ENCODE data around the gene PADI4. TPM values are rescaled to one million over a fixed set of nuclear protein-coding genes. Genes with fewer than 3 reads are reported as not detected.
A peak's percentile ranks its signal among the peaks of the same experiment; 100 is the strongest.

The PADI4 gene
- total and polyA plus RNA-seq, 2 of the 8 experiments (the other 6 are each of a cell fraction or from before 2014, with no cell fraction given) = 0.29 TPM; not detected in 1

- Histone ChIP-seq H3K56ac (replicated peaks; ENCODE audit: insufficient read length, low read depth, low read length) (no peak overlapping the region), H2BK15ac (ENCODE audit: low read length) (no peak overlapping the region), H4K91ac (replicated peaks; ENCODE audit: insufficient read length, low read length) (peak overlapping the region; percentile 65), H2BK20ac (ENCODE audit: low read length) (no peak overlapping the region), H4K5ac (ENCODE audit: insufficient read length, low read depth, low read length) (no peak overlapping the region), H2BK120ac (replicated peaks; ENCODE audit: low read depth, low read length) (no peak overlapping the region), H3K79me2 (ENCODE audit: control insufficient read depth in 1 of 2, insufficient read depth in 2 of 2, low read length in 2 of 2) (no peaks in the 10 kb centered on the region), H3K4me1 (replicated peaks in 1 of 4; ENCODE audit: control insufficient read depth in 3 of 4, insufficient read depth in 4 of 4, low read length in 3 of 4) (no peaks in the 10 kb centered on the region), H3K14ac (ENCODE audit: insufficient read length) (no peak overlapping the region), H3K18ac (ENCODE audit: extremely low read depth, low read length) (no peak overlapping the region), H3K9me3 (ENCODE audit: insufficient read depth in 2 of 2, low read depth in 1 of 2, low read length in 1 of 2) (peaks cover 0 to 3% of the 10 kb centered on the region in 2 experiments; a peak in 2 of 4 replicates), H4K20me1 (replicated peaks in 1 of 2; ENCODE audit: control insufficient read depth in 1 of 2, insufficient read depth in 2 of 2, low read length in 2 of 2) (no peaks in the 10 kb centered on the region), H3K23ac (ENCODE audit: insufficient read length) (no peak overlapping the region), H3K27ac (ENCODE audit: low read depth, low read length) (no peak overlapping the region), H2AFZ (ENCODE audit: low read length) (no peak overlapping the region), H3K9ac (replicated peaks in 1 of 4; ENCODE audit: extremely low read depth in 1 of 4, low read depth in 3 of 4, low read length in 3 of 4) (no peak overlapping the region), H2AK5ac (ENCODE audit: low read depth, low read length) (no peak overlapping the region), H3K79me1 (ENCODE audit: low read depth, low read length) (no peaks in the 10 kb centered on the region), H3K36me3 (ENCODE audit: control insufficient read depth in 2 of 4, insufficient read depth in 4 of 4, low read length in 3 of 4) (no peaks in the 10 kb centered on the region), H2BK12ac (ENCODE audit: low read depth, low read length) (no peak overlapping the region), H2BK5ac (ENCODE audit: low read depth, low read length) (no peak overlapping the region), H3K4me2 (ENCODE audit: insufficient read depth in 1 of 2, low read depth in 2 of 2, low read length in 2 of 2) (no peak overlapping the region), H3K4ac (replicated peaks; ENCODE audit: insufficient read length, low read depth, low read length) (no peak overlapping the region), H3K23me2 (ENCODE audit: low read depth, low read length) (0 out of 2 replicates have a peak, but pooled peaks cover 2% of the 10 kb centered on the region), H4K8ac (ENCODE audit: extremely low read depth, insufficient read depth, low read length) (peak overlapping the region; percentile 35; the same call in 1 of the 2 replicates), H3K27me3 (replicated peaks in 1 of 4; ENCODE audit: control insufficient read depth in 3 of 4, extremely low read depth in 1 of 4, insufficient read depth in 3 of 4, low read length in 3 of 4) (no peaks in the 10 kb centered on the region), H3K4me3 (ENCODE audit: extremely low read depth in 1 of 4, insufficient read depth in 2 of 4, low read depth in 3 of 4, low read length in 4 of 4) (no peak overlapping the region)
- DNase-seq (ENCODE audit: low read depth in 1 of 2, low spot score in 2 of 2) = no peak
- no peak for FAIRE-seq
- POLR2A ChIA-PET (ENCODE audit: partially characterized antibody) = interaction anchor here (1.6 kb wide), 1 partner anchor 13 kb away, joined by 5 read pairs; no protein-coding TSS in a partner anchor
- 89% methylated on average over 12 of the region's 17 CpGs; no CpG with 5 or more reads in 1 of the 2 experiments for WGBS, 2 experiments (ENCODE audit: extremely low coverage in 1 of 2, insufficient coverage in 1 of 2, insufficient read length in 1 of 2, insufficient replicate concordance in 2 of 2, low coverage in 1 of 2, low lambda C conversion rate in 2 of 2, missing lambda C conversion rate in 1 of 2)
- CTCF ChIA-PET (ENCODE audit: partially characterized antibody) = interaction anchor here (0.6 to 3.0 kb wide), 6 partner anchors 8 to 450 kb away, joined by 3 to 11 read pairs (median 3); partner anchors contain the start of gene PADI6
- TF ChIP-seq CBX8 (IDR thresholded peaks at IDR 0.05; ENCODE audit: borderline replicate concordance, low read depth, low read length) (no peak), EP300 (IDR thresholded peaks at IDR 0.05; ENCODE audit: borderline replicate concordance in 1 of 2, low read depth in 2 of 2, low read length in 2 of 2) (no peak), TAF7 (optimal IDR thresholded peaks at IDR 0.05; ENCODE audit: borderline replicate concordance, low read depth, low read length) (no peak), NRF1 (IDR thresholded peaks at IDR 0.05; ENCODE audit: low read depth, low read length) (no peak), CBX5 (IDR thresholded peaks at IDR 0.05; ENCODE audit: low read depth, low read length) (no peak), PHF8 (conservative IDR thresholded peaks at IDR 0.05; ENCODE audit: low read depth, low read length) (no peak), SP1 (IDR thresholded peaks at IDR 0.05; ENCODE audit: low read depth, low read length) (no peak), YY1 (IDR thresholded peaks at IDR 0.05; ENCODE audit: low read depth, low read length) (no peak), NANOG (IDR thresholded peaks at IDR 0.05; ENCODE audit: insufficient read depth, low read depth, low read length, poor library complexity, severe bottlenecking) (no peak), SRF (IDR thresholded peaks at IDR 0.05; ENCODE audit: low read depth, low read length) (no peak), E2F6 (IDR thresholded peaks at IDR 0.05) (no peak), SUZ12 (IDR thresholded peaks at IDR 0.05; ENCODE audit: low read length) (no peak), MAX (IDR thresholded peaks at IDR 0.05) (no peak)
These were observed 34.0 kb downstream of the PADI4 start for GRCh38 chr1:17342014-17342441.

Data from H1 (cell line).